GM12872 (cell line): ENCODE data around the gene TNFRSF19.

Experiments used
- TF ChIP-seq, protein P1 (sequence below): IDR thresholded peaks from 3 replicates; pipeline ENCODE4 v1.5.1; 2011; ENCODE audit warnings: low read depth, mild to moderate bottlenecking, low read length, moderate library complexity; ENCODE audit not compliant: insufficient read depth

Gene TNFRSF19

DNA sequence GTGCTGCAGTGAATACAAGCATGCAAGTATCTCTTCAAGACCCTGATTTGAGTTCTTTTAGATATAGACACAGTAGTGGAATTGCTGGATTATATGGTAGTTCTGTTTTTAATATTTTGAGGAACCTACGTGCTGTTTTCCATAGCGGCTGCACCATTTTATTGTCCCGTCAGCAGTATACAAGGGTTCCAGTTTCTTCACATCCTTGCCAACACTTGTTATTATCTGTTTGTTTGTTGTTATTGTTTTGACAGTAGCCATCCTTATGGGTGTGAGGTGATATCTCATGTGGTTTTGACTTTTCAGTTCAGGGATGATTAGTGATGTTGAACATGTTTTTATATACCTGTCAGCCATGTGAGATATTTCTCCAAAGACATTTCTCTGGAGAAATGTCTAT, 53.2 kb downstream of the TNFRSF19 start:
- TF ChIP-seq, protein P1, sequence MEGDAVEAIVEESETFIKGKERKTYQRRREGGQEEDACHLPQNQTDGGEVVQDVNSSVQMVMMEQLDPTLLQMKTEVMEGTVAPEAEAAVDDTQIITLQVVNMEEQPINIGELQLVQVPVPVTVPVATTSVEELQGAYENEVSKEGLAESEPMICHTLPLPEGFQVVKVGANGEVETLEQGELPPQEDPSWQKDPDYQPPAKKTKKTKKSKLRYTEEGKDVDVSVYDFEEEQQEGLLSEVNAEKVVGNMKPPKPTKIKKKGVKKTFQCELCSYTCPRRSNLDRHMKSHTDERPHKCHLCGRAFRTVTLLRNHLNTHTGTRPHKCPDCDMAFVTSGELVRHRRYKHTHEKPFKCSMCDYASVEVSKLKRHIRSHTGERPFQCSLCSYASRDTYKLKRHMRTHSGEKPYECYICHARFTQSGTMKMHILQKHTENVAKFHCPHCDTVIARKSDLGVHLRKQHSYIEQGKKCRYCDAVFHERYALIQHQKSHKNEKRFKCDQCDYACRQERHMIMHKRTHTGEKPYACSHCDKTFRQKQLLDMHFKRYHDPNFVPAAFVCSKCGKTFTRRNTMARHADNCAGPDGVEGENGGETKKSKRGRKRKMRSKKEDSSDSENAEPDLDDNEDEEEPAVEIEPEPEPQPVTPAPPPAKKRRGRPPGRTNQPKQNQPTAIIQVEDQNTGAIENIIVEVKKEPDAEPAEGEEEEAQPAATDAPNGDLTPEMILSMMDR: no peak

GRCh38 chr13:23626700-23627099, 56.5 kb downstream of the TNFRSF19 start:
- TF ChIP-seq, protein P1: no peak

DNA sequence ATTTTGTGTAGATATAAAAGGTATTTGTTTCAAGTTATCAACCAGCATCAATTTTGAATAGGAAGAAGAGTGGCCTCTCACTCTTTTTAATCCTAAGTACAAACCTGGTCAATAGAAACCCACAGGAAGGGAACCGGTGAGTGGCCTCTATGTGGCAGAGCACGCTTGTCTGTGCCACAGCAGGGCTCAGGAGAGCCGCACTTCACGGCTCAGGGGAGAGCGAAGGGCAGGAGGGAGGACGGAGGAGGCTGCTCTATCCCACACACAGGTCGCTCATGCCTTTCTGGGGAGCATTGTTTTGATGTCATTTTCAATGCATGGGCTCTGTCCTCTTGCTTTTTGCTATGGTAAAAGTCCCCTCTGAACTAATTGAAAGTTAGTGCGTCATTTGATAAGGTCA, 57.2 kb downstream of the TNFRSF19 start:
- TF ChIP-seq, protein P1: no peak

DNA sequence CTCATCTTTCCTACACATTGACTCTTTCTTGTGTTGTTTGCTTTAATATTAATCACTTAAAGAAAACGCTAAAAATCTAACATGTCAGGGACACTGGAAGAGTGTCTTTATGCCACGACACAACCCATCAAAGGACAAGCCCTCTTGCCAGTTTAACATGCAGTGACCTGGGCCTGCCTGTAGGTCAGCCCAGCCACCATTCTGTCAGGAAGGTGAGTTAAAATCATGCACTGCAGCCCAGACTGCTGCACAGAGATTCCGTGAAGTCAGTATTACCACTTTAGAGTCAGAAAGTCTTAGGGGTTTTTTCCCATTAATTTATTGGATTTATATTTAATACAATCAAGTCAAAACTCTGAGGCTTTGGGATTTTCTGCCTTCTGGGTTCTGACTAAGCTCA, 58.0 kb downstream of the TNFRSF19 start:
- TF ChIP-seq, protein P1: no peak

- TF ChIP-seq, protein P1: no peak
These were observed 58.8 kb downstream of the TNFRSF19 start for GRCh38 chr13:23628765-23629565.

- TF ChIP-seq, protein P1: no peak
These were observed 59.5 kb downstream of the TNFRSF19 start for GRCh38 chr13:23629566-23630272.

GRCh38 chr13:23630349-23631093, 60.3 kb downstream of the TNFRSF19 start:
- TF ChIP-seq, protein P1: no peak
